NCI-H2196 (cell line): ENCODE measurements around the gene PDLIM7.

ENCODE experiments used
- DNase-seq: peaks from one replicate; lab custom pipeline; 2025; ENCODE audit not compliant: unreplicated experiment; lab: John Stamatoyannopoulos, UW

The PDLIM7 gene

GRCh38 chr5:177507596-177508220, 10.3 kb upstream of the PDLIM7 start:
- DNase-seq, result no peak

GRCh38 chr5:177507165-177507564, 9.8 kb upstream of the PDLIM7 start:
- DNase-seq, result no peak

- no peak for DNase-seq
Observed at GRCh38 chr5:177505075-177505474, 7.7 kb upstream of the PDLIM7 start.

GRCh38 chr5:177504086-177505056, 7.0 kb upstream of the PDLIM7 start:
- no peak for DNase-seq

- no peak for DNase-seq
Observed at GRCh38 chr5:177503351-177504085, 6.1 kb upstream of the PDLIM7 start.

- DNase-seq, result no peak
Observed at GRCh38 chr5:177502886-177503285, 5.5 kb upstream of the PDLIM7 start.

GRCh38 chr5:177501874-177502678, 4.7 kb upstream of the PDLIM7 start:
- no peak for DNase-seq

- peak; percentile 88 for DNase-seq
Observed at GRCh38 chr5:177500685-177501522, 3.5 kb upstream of the PDLIM7 start.

- DNase-seq, result no peak
Observed at GRCh38 chr5:177499842-177500241, 2.4 kb upstream of the PDLIM7 start.

GRCh38 chr5:177498013-177498787, 796 bp upstream of the PDLIM7 start:
- peak; percentile 12 for DNase-seq

GRCh38 chr5:177496727-177497291, 595 bp downstream of the PDLIM7 start:
- peak; percentile 56 for DNase-seq

GRCh38 chr5:177496070-177496726, 1.2 kb downstream of the PDLIM7 start:
- peak; percentile 51 for DNase-seq

- no peak for DNase-seq
Observed at GRCh38 chr5:177495243-177496060, 2.0 kb downstream of the PDLIM7 start.

GRCh38 chr5:177494346-177495195, 2.8 kb downstream of the PDLIM7 start:
- DNase-seq, result no peak

- no peak for DNase-seq
Observed at GRCh38 chr5:177493795-177494345, 3.5 kb downstream of the PDLIM7 start.

GRCh38 chr5:177492841-177493240, 4.6 kb downstream of the PDLIM7 start:
- DNase-seq, result no peak
